Mucosa of descending colon (tissue), 3 donors: Measurements from ENCODE around the gene PDE1A. TPM values are rescaled to one million over a fixed set of nuclear protein-coding genes. Genes with fewer than 3 reads are reported as not detected.
A peak's percentile ranks its signal among the peaks of the same experiment; 100 is the strongest.

Experiments used
- ATAC-seq: fragments of 200-7000 bp; cut with Tn5 transposase; one replicate; pipeline ENCODE4 v1.9.1; 2020; ENCODE audit warnings: mild to moderate bottlenecking, moderate library complexity
- DNase-seq, 3 donors: peaks; one replicate each; pipeline ENCODE4 v3.0.0-alpha.2; 2020
- H3K36me3 ChIP-seq: fragments of 200-600 bp; one replicate; pipeline ENCODE4 v1.8.0; 2021; ENCODE audit warnings: low read depth, mild to moderate bottlenecking
- H3K4me1 ChIP-seq: fragments of 200-600 bp; one replicate; pipeline ENCODE4 v1.8.0; 2021; ENCODE audit warnings: low read depth, mild to moderate bottlenecking
- H3K4me3 ChIP-seq: fragments of 200-600 bp; one replicate; pipeline ENCODE4 v1.8.0; 2021; ENCODE audit warnings: mild to moderate bottlenecking
- H3K9me3 ChIP-seq: fragments of 200-600 bp; one replicate; pipeline ENCODE4 v1.8.0; 2021; ENCODE audit warnings: mild to moderate bottlenecking
- intact Hi-C, 2 donors: fragments of 100-400 bp; cut with DNase I in 1 of 2; cut with micrococcal nuclease in 1 of 2; formaldehyde crosslinking; loops; one replicate each; pipeline versions ENCODE4 v1.11.0 to v1.11.1; 2022; cut with DNase I, micrococcal nuclease
- total RNA-seq, 3 donors: library from RNA; stranded (reverse); fragmentation: NEBNext Ultra II Directional in 2 of 3; extraction: Animal tissue kit (Norgen Biotek cat#: 25700) in 2 of 3; gene quantifications; one replicate each; pipeline versions ENCODE4 v1.2.1 to v1.2.4, GENCODE V29; 2021 to 2023
- TF ChIP-seq, protein P1 (sequence below): fragments of 200-600 bp; IDR thresholded peaks from one replicate; pipeline ENCODE4 v1.8.0; 2022; ENCODE audit warnings: antibody characterized with exemption, mild to moderate bottlenecking
- donor health status: DM: no; HTN: no; CAD: no; lungs with moderate emphysema.
- donor health status: DM: no; HTN: no; CAD: no.
- donor health status: DM: no; HTN: yes; CAD: no.

Gene PDE1A
- total RNA-seq, 3 donors from 2014 or later, result 1.1 to 10.8 (median 3.9) TPM

DNA sequence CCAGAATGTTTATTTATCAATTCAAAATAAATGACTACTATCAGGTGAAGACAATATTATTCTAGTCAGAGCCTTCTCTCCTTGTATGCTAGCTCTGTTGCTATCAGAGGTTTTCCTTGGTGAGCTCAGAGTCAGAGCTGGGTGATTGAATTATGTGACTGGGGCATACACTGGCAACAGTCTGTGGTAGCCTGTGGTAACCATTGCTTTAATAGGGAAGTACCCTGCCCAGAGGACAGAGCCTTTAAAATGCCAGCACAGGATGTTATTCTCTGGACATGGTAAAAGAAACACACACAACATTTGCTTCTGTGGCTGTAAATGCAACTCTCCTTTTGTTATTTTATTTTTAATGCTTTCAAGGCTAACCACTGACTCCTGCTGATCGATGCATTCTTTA lies 316.5 kb downstream of the PDE1A start:
- Histone ChIP-seq H3K36me3 (no peaks in the 10 kb centered on the region), H3K4me3 (no peak overlapping the region), H3K9me3 (no peaks in the 10 kb centered on the region), H3K4me1 (no peaks in the 10 kb centered on the region)
- TF ChIP-seq, protein P1, sequence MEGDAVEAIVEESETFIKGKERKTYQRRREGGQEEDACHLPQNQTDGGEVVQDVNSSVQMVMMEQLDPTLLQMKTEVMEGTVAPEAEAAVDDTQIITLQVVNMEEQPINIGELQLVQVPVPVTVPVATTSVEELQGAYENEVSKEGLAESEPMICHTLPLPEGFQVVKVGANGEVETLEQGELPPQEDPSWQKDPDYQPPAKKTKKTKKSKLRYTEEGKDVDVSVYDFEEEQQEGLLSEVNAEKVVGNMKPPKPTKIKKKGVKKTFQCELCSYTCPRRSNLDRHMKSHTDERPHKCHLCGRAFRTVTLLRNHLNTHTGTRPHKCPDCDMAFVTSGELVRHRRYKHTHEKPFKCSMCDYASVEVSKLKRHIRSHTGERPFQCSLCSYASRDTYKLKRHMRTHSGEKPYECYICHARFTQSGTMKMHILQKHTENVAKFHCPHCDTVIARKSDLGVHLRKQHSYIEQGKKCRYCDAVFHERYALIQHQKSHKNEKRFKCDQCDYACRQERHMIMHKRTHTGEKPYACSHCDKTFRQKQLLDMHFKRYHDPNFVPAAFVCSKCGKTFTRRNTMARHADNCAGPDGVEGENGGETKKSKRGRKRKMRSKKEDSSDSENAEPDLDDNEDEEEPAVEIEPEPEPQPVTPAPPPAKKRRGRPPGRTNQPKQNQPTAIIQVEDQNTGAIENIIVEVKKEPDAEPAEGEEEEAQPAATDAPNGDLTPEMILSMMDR, result no peak
- no peak for ATAC-seq
- intact Hi-C loops, result no loop called here
- no peak for DNase-seq

DNA sequence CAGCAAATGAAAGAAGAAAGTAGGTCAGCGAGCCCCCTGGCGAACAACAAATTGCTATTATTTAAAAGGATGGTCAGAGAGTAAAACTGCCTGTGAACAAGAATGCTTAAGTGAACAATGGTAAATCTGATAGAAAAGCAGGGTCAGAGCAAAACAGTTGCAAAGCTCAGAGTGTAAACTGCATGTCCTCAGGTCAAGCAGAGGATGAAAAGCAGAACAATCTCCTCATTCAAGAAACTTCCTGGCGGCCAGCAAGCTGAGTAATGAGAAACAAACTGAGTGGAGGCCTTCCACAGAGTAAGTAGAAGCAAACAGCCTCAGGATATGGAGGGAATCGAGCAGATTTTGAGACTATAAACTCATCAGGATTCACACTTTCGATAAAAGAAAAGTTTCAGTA lies 323.3 kb downstream of the PDE1A start:
- TF ChIP-seq, protein P1, result no peak
- ATAC-seq, result no peak
- no peak for DNase-seq

DNA sequence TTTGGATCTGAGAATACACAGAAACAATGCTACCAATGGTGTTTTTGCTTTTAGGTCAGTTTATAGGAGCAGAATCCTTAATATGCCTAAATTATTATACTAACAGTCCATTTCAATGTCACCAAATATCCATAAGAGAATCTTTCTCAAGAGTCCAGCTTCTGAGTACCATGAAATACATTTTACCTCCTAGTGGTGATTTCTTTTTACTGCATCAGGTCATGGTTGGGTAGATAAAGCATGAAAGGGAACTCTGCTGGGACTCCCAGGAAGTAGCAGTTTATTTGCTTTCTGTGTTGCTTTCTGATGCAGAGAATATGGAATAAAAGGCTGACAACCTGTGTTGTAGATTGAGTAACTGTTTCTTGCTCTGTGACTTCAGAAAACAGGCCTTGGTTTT lies 325.6 kb downstream of the PDE1A start:
- Histone ChIP-seq H3K4me1 (peaks cover 2% of the 10 kb centered on the region), H3K36me3 (no peaks in the 10 kb centered on the region), H3K9me3 (no peaks in the 10 kb centered on the region), H3K4me3 (no peak overlapping the region)
- intact Hi-C loops, result no loop called here
- DNase-seq (no peak), ATAC-seq (peak; percentile 35)
- TF ChIP-seq, protein P1, result no peak

More for the DNA sequence above, 323.3 kb downstream of the PDE1A start:
- H3K4me3 ChIP-seq, result no peak overlapping the region
- peaks cover 2% of the 10 kb centered on the region for H3K4me1 ChIP-seq
- intact Hi-C loops, result no loop called here
- H3K36me3 ChIP-seq, result no peaks in the 10 kb centered on the region
- H3K9me3 ChIP-seq, result no peaks in the 10 kb centered on the region

DNA sequence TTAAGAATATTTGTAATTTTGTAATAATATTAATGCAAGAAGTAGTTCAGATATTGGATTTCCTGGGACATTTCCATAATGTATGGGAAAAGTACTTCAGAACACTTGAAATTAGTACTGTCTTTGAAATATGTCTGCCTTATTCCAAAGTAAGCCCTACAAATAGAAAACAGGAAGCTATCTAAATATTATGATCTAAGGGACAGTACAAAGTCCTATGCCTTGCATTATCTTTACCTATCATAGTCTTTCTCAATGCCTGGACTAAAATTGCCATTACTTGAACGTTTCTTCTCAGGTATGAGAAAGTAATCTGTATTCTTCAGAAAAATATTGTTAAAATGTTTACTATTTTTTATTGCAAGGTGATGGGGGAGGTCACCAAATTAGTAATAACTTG lies 328.2 kb downstream of the PDE1A start:
- TF ChIP-seq, protein P1, result no peak
- Histone ChIP-seq H3K4me3 (no peak overlapping the region), H3K9me3 (no peaks in the 10 kb centered on the region), H3K36me3 (no peaks in the 10 kb centered on the region), H3K4me1 (peaks cover 2% of the 10 kb centered on the region)
- intact Hi-C loops, result no loop called here
- ATAC-seq, result peak; percentile 70
- no peak for DNase-seq

DNA sequence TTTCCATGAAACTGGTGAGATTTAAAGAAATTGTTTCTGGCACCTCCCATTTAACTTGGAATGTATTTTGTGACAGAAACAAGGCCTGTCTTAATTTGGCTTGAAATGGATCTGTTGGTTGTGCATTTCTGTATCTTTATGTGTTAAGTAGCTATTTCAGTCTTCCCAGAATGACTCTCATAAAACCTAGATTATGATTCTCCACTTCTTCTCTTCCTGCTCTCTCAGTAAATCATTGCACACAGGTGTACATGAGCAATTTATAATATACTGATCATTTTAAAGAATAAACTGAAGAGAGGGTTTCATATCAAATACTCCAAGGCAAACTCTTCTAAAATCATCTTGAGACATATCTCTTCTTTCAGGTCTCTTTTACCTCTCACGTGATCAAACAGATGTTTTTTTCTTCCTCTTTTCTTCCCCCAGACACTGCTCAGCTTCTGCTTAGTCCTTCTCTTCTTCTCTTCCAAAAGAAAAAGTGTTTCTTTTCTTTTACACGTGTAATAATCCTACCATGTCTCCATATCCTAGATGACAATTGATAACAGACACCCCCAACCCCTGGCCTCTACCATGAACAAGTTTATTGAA lies 329.2 kb downstream of the PDE1A start:
- ATAC-seq, result peak; percentile 80
- no peaks in the 10 kb centered on the region for H3K36me3 ChIP-seq
- intact Hi-C loops, result no loop called here
- no peak overlapping the region for H3K4me3 ChIP-seq
- no peaks in the 10 kb centered on the region for H3K9me3 ChIP-seq
- TF ChIP-seq, protein P1, result no peak
- peaks cover 2% of the 10 kb centered on the region for H3K4me1 ChIP-seq
- no peak for DNase-seq

DNA sequence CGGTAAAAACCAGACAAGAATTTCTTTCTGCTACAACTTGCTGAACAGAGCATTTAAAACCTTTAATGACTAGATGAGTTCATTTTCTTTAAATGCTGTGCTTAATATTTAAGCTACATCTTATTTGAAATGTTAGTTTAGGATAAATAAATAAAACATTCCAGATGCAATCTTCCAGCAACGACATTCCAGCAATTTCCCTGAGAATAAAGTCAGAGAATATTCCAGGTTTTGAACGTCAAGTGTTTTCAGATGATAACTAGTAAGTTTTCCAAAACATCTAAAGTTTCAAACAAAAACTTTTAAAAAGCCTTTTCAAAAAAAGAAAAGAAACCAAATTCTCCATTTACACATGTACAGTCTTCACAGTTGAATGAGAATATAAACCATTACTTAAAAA lies 336.4 kb downstream of the PDE1A start:
- Histone ChIP-seq H3K4me3 (no peak overlapping the region), H3K4me1 (no peaks in the 10 kb centered on the region), H3K9me3 (no peaks in the 10 kb centered on the region), H3K36me3 (no peaks in the 10 kb centered on the region)
- DNase-seq (no peak), ATAC-seq (no peak)
- TF ChIP-seq, protein P1, result no peak
- intact Hi-C loops, result no loop called here
